ENCODE data around the gene PNLIP. TPM values are rescaled to one million over a fixed set of nuclear protein-coding genes. Genes with fewer than 3 reads are reported as not detected.

PNLIP gene
- total RNA-seq, 1 donor from 2014 or later, result not detected

DNA sequence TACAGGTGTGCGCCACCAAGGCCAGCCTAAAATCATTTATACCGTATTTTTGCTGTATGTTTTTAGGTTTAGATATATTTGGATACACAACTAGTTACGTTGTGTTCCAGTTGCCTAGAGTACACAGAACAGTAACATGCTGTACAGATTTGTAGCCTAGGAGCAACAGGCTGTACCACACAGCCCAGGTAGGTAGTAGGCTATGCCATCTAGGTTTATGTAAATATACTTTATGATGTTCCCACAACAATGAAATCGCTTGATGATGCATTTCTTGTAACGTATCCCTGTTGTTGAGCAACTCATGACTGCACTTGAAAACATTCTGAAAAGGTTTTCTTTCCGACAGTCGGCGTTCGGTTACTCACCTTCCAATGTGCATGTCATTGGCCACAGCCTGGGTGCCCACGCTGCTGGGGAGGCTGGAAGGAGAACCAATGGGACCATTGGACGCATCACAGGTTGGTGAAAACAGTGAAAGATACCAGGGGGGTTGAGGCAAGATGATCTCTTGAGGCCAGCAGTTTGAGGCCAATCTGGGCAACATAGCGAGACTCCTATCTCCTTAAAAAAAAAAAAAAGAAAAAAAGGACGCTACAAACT lies 7.7 kb downstream of the PNLIP start:
- TF ChIP-seq, protein P1, sequence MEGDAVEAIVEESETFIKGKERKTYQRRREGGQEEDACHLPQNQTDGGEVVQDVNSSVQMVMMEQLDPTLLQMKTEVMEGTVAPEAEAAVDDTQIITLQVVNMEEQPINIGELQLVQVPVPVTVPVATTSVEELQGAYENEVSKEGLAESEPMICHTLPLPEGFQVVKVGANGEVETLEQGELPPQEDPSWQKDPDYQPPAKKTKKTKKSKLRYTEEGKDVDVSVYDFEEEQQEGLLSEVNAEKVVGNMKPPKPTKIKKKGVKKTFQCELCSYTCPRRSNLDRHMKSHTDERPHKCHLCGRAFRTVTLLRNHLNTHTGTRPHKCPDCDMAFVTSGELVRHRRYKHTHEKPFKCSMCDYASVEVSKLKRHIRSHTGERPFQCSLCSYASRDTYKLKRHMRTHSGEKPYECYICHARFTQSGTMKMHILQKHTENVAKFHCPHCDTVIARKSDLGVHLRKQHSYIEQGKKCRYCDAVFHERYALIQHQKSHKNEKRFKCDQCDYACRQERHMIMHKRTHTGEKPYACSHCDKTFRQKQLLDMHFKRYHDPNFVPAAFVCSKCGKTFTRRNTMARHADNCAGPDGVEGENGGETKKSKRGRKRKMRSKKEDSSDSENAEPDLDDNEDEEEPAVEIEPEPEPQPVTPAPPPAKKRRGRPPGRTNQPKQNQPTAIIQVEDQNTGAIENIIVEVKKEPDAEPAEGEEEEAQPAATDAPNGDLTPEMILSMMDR (IDR thresholded peaks at IDR 0.05; ENCODE audit: partially characterized antibody, unreplicated experiment), result no peak
- Mint-ChIP-seq H3K36me3 (ENCODE audit: unreplicated experiment) (no peaks in the 10 kb centered on the region), H3K4me1 (ENCODE audit: low read depth, unreplicated experiment) (no peaks in the 10 kb centered on the region), H3K9me3 (ENCODE audit: unreplicated experiment) (no peaks in the 10 kb centered on the region), H3K27me3 (ENCODE audit: unreplicated experiment) (no peaks in the 10 kb centered on the region), H3K4me3 (ENCODE audit: unreplicated experiment) (no peak overlapping the region), H3K27ac (ENCODE audit: unreplicated experiment) (no peak overlapping the region)
- no peak for DNase-seq

DNA sequence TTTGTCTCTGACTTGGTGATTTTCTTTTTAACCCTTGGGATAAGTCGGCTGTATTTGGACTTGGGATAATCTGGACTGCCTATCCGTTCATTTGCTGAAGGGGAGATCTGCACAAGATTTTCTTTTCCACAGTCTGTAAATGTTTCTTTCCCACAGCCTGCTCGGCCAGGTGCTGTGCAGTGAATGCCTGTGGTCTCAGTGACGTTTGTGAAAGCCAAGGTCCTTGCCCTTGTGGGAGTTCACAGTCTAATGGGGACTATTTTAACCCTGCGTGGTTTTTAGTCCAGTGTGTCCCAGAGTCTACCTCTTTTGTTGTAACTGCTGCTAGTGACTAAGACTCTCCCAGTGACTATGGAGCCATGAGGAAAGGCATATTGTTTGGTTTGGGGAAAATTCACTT lies 8.9 kb downstream of the PNLIP start:
- no peaks in the 10 kb centered on the region for H3K9me3 Mint-ChIP-seq (ENCODE audit: unreplicated experiment)
- TF ChIP-seq, protein P1 (IDR thresholded peaks at IDR 0.05; ENCODE audit: partially characterized antibody, unreplicated experiment), result no peak
- no peaks in the 10 kb centered on the region for H3K4me1 Mint-ChIP-seq (ENCODE audit: low read depth, unreplicated experiment)
- no peaks in the 10 kb centered on the region for H3K36me3 Mint-ChIP-seq (ENCODE audit: unreplicated experiment)
- no peak for DNase-seq
- H3K27ac Mint-ChIP-seq (ENCODE audit: unreplicated experiment), result no peak overlapping the region
- no peaks in the 10 kb centered on the region for H3K27me3 Mint-ChIP-seq (ENCODE audit: unreplicated experiment)
- H3K4me3 Mint-ChIP-seq (ENCODE audit: unreplicated experiment), result no peak overlapping the region

DNA sequence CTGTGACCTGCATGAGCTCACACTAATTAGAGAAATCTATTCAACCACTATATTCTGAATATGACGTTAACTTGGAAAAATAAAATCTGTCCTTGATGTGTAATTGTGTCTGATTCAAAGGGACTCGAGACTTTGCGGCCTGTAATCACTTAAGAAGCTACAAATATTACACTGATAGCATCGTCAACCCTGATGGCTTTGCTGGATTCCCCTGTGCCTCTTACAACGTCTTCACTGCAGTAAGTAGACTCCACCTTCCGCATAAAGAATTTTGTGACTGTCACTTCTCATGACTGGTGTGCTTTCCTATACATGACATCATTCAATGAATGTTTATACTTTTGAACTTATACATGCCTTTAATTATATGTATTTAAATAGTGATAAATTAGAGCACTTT lies 10.1 kb downstream of the PNLIP start:
- H3K27ac Mint-ChIP-seq (ENCODE audit: unreplicated experiment), result no peak overlapping the region
- no peak overlapping the region for H3K4me3 Mint-ChIP-seq (ENCODE audit: unreplicated experiment)
- H3K36me3 Mint-ChIP-seq (ENCODE audit: unreplicated experiment), result no peaks in the 10 kb centered on the region
- H3K27me3 Mint-ChIP-seq (ENCODE audit: unreplicated experiment), result no peaks in the 10 kb centered on the region
- DNase-seq, result no peak
- H3K9me3 Mint-ChIP-seq (ENCODE audit: unreplicated experiment), result no peaks in the 10 kb centered on the region
- no peaks in the 10 kb centered on the region for H3K4me1 Mint-ChIP-seq (ENCODE audit: low read depth, unreplicated experiment)
- TF ChIP-seq, protein P1 (IDR thresholded peaks at IDR 0.05; ENCODE audit: partially characterized antibody, unreplicated experiment), result no peak

DNA sequence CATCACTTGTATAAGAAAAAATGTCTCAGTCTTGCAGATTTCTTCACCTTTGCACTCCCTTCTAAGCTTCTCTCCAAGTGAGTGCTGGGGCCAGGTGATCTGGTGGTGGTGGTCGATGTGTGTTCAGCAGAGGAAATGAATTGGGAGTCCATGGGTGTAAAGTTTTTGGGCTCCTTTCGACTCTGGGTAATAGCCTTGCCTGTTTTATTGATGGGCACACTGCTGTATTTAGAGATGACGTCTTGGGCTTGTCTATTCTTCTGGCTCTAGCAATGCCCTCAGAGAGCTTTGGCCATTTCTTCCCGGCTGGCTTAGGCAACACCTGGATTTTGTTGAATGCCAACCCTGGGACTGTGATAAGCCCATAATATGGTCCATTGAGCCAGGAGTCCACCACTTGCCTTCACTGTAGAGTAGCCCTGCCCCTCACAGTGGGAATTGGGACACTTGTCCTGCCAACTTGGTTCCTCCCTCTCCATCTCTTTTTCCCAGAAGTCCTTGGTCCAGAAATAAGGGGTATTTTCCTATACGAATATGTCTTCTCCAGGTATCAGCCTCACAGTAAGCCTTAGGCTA lies 11.7 kb downstream of the PNLIP start:
- Mint-ChIP-seq H3K36me3 (ENCODE audit: unreplicated experiment) (no peaks in the 10 kb centered on the region), H3K4me3 (ENCODE audit: unreplicated experiment) (no peak overlapping the region), H3K27ac (ENCODE audit: unreplicated experiment) (no peak overlapping the region), H3K27me3 (ENCODE audit: unreplicated experiment) (no peaks in the 10 kb centered on the region), H3K9me3 (ENCODE audit: unreplicated experiment) (no peaks in the 10 kb centered on the region), H3K4me1 (ENCODE audit: low read depth, unreplicated experiment) (no peaks in the 10 kb centered on the region)
- TF ChIP-seq, protein P1 (IDR thresholded peaks at IDR 0.05; ENCODE audit: partially characterized antibody, unreplicated experiment), result no peak
- no peak for DNase-seq

DNA sequence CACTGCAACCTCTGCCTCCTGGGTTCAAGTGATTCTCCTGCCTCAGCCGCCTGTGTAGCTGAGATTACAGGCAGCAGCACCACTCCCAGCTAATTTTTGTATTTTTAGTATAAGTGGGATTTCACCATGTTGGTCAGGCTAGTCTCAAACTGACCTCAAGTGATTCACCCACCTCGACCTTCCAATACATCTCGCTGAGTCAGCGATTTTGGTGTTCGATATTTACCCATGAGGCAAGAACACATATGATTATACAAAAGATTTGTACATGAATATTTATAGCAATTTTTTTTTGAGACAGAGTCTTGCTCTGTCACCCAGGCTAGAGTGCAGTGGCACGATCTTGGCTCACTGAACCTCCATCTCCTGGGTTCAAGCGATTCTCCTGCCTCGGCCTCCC lies 19.8 kb downstream of the PNLIP start:
- H3K4me3 Mint-ChIP-seq (ENCODE audit: unreplicated experiment), result no peak overlapping the region
- no peak for DNase-seq
- no peaks in the 10 kb centered on the region for H3K36me3 Mint-ChIP-seq (ENCODE audit: unreplicated experiment)
- H3K9me3 Mint-ChIP-seq (ENCODE audit: unreplicated experiment), result peaks cover 1% of the 10 kb centered on the region
- no peaks in the 10 kb centered on the region for H3K27me3 Mint-ChIP-seq (ENCODE audit: unreplicated experiment)
- no peaks in the 10 kb centered on the region for H3K4me1 Mint-ChIP-seq (ENCODE audit: low read depth, unreplicated experiment)
- TF ChIP-seq, protein P1 (IDR thresholded peaks at IDR 0.05; ENCODE audit: partially characterized antibody, unreplicated experiment), result no peak
- H3K27ac Mint-ChIP-seq (ENCODE audit: unreplicated experiment), result no peak overlapping the region

Data from glutamatergic neuron (in vitro differentiated cells).